Mesothelial cell of epicardium (in vitro differentiated cells): ENCODE measurements around the gene WRAP53. TPM values are rescaled to one million over a fixed set of nuclear protein-coding genes. Genes with fewer than 3 reads are reported as not detected.

Experiments used
- DNase-seq, 2 experiments: peaks; one replicate each; pipeline ENCODE4 v3.0.0; 2021; ENCODE audit warnings: low spot score in 2 of 2; ENCODE audit not compliant: unreplicated experiment in 2 of 2
- H3K27ac Mint-ChIP-seq: 2 replicates; pipeline ENCODE4 v1.8.0; 2021; ENCODE audit warnings: mixed read lengths
- H3K27me3 Mint-ChIP-seq: 2 replicates; pipeline ENCODE4 v1.8.0; 2021; ENCODE audit warnings: low read depth, mixed read lengths
- H3K36me3 Mint-ChIP-seq: 2 replicates; pipeline ENCODE4 v1.8.0; 2021; ENCODE audit warnings: mixed read lengths
- H3K4me1 Mint-ChIP-seq: 2 replicates; pipeline ENCODE4 v1.8.0; 2021; ENCODE audit warnings: mixed read lengths
- H3K4me3 Mint-ChIP-seq: 2 replicates; pipeline ENCODE4 v1.8.0; 2021; ENCODE audit warnings: mild to moderate bottlenecking, moderate library complexity, mixed read lengths
- H3K9me3 Mint-ChIP-seq: 2 replicates; pipeline ENCODE4 v1.8.0; 2021; ENCODE audit warnings: mixed read lengths
- CTCF ChIP-seq: fragments of 200-600 bp; sonication (generic); IDR thresholded peaks from one replicate; pipeline ENCODE4 v1.5.0; 2021; ENCODE audit warnings: antibody characterized with exemption; ENCODE audit not compliant: unreplicated experiment
- total RNA-seq: library from RNA; stranded (reverse); gene quantifications from 3 replicates; pipeline ENCODE4 v1.2.1, GENCODE V29; 2021

WRAP53 gene
- total RNA-seq, 1 donor from 2014 or later: 13.6 TPM

GRCh38 chr17:7650509-7651096 is 37.7 kb upstream of the WRAP53 start, which contains the start of gene ATP1B2:
ATP1B2 (plus strand) TSS chr17:7650926; CDS start chr17:7651519, 593 bp downstream.
- Mint-ChIP-seq H3K9me3 (no peaks in the 10 kb centered on the region), H3K36me3 (no peaks in the 10 kb centered on the region), H3K4me3 (peak within 1 kb of the TSS; percentile 82), H3K27ac (peak within 1 kb of the TSS; percentile 61), H3K27me3 (peaks cover 58% of the 10 kb centered on the region), H3K4me1 (peaks cover 32% of the 10 kb centered on the region)
- peak; percentile 51 to 60 for DNase-seq
- TF ChIP-seq CTCF: no peak

DNA sequence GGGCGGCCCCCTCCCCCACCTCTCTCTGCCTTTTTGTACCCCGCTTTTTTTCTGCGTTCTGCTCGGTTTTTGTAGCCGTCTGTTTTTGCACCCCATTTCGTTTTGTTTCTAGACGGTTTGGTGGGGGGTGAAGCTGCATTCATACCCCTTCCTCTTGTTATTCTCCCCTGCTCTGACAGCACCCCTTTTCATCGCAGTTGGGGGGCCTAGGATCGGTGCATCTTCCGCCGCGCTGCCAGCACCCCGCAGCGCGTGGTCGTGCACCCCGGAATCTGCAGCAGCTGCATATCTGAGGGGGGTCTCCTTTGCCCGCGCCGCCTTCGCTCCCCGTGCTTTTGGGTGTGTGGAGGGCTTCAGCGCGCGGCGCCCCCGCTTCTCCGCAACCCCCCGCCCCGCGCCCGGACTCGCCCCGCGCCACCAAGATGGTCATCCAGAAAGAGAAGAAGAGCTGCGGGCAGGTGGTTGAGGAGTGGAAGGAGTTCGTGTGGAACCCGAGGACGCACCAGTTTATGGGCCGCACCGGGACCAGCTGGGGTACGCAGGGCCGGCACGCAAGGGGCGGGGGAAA is 37.1 kb upstream of the WRAP53 start:
- Mint-ChIP-seq H3K27me3 (peaks cover 58% of the 10 kb centered on the region), H3K9me3 (no peaks in the 10 kb centered on the region), H3K27ac (no peak overlapping the region), H3K4me1 (peaks cover 34% of the 10 kb centered on the region), H3K4me3 (peak overlapping the region; percentile 82), H3K36me3 (no peaks in the 10 kb centered on the region)
- TF ChIP-seq CTCF: no peak
- no peak for DNase-seq

GRCh38 chr17:7651665-7652387 is 36.5 kb upstream of the WRAP53 start:
- Mint-ChIP-seq H3K27ac (no peak overlapping the region), H3K4me1 (peaks cover 37% of the 10 kb centered on the region)
- TF ChIP-seq CTCF: no peak

DNA sequence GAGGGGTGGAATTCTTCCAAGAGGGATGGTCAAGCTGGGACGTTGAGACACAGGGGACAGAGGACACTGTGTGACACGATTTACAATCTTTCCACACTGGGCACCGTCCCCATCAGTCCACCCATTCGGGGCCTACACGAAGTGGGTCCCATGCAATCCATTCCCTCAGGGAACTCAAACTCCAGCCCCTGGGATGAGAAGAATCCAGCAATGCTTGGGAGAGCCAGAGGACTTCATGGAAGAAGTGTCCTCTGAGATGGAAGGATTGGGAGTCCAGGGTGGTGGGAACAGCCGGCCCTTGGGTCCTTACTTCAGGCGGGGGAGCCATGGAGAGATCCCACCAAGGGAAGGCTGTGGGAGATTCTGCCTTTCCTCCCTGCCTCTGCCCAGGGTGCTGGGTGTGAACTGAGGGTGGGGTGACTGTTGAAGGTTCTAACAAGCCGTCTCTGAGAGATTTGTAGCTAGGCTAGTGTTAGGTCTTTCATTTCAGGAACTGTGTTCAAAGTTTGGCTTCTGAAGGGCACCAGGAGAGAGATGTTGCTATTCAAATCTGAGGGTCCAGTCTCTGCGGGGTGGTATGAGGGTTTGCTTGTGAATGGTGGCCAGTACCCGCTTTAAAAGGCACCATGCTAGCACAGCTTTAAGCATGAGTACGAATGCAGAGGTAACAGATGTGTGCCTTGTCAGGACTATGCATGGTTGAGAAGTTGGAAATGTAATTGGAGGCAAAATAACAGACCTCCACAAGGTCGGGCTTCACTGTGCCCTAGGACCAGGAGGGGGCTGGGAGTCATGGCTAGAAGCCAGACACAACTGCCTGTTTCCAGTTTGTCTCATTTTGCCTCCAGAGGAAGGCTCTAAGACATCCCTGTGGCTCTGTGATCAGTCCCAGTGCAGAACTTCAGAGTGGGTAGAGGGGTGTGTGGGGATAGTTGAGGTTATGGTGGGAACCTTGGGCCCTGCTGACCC is 35.6 kb upstream of the WRAP53 start:
- Mint-ChIP-seq H3K9me3 (no peaks in the 10 kb centered on the region), H3K27ac (no peak overlapping the region), H3K27me3 (peaks cover 60% of the 10 kb centered on the region), H3K4me3 (peak overlapping the region; percentile 66), H3K36me3 (no peaks in the 10 kb centered on the region), H3K4me1 (peaks cover 44% of the 10 kb centered on the region)
- no peak for TF ChIP-seq CTCF
- DNase-seq: no peak

More at GRCh38 chr17:7651665-7652387, 36.5 kb upstream of the WRAP53 start:
- no peak for DNase-seq
- H3K36me3 Mint-ChIP-seq: no peaks in the 10 kb centered on the region
- peaks cover 58% of the 10 kb centered on the region for H3K27me3 Mint-ChIP-seq
- no peaks in the 10 kb centered on the region for H3K9me3 Mint-ChIP-seq
- peak overlapping the region; percentile 66 for H3K4me3 Mint-ChIP-seq

- Mint-ChIP-seq H3K4me1 (peaks cover 42% of the 10 kb centered on the region), H3K36me3 (no peaks in the 10 kb centered on the region), H3K9me3 (no peaks in the 10 kb centered on the region), H3K27me3 (peaks cover 45% of the 10 kb centered on the region), H3K27ac (peak overlapping the region; percentile 66), H3K4me3 (no peak overlapping the region)
- TF ChIP-seq CTCF: no peak
- DNase-seq: no peak
Measured at GRCh38 chr17:7654832-7655540, 33.3 kb upstream of the WRAP53 start.
